VCaP (cell line): ENCODE measurements around the gene TMEM134.

Source experiments
- H3K27ac ChIP-seq: fragments of 450-650 bp; 2 replicates; pipeline ENCODE4 v1.5.1; 2017
- CTCF ChIP-seq: fragments of 450-650 bp; conservative IDR thresholded peaks from 2 replicates; pipeline ENCODE4 v1.5.1; 2017; ENCODE audit warnings: mild to moderate bottlenecking, moderate library complexity

TMEM134 gene

GRCh38 chr11:67465189-67465510 is 3.9 kb downstream of the TMEM134 start:
- peak overlapping the region; percentile 98 for H3K27ac ChIP-seq
- TF ChIP-seq CTCF, result no peak

- TF ChIP-seq CTCF, result peak; percentile 12; the same call in 1 of the 2 replicates
- peak overlapping the region; percentile 98 for H3K27ac ChIP-seq
These were observed 4.5 kb downstream of the TMEM134 start for GRCh38 chr11:67464411-67465188.

- TF ChIP-seq CTCF, result no peak
- H3K27ac ChIP-seq, result peak overlapping the region; percentile 98
These were observed 5.2 kb downstream of the TMEM134 start for GRCh38 chr11:67463680-67464410.

GRCh38 chr11:67463186-67463585 is 5.9 kb downstream of the TMEM134 start:
- no peak for TF ChIP-seq CTCF
- no peak overlapping the region; the same call in 1 of the 2 replicates for H3K27ac ChIP-seq

GRCh38 chr11:67458266-67458665 is 10.8 kb downstream of the TMEM134 start:
- no peak overlapping the region for H3K27ac ChIP-seq
- no peak for TF ChIP-seq CTCF

- no peak overlapping the region for H3K27ac ChIP-seq
These were observed 11.6 kb downstream of the TMEM134 start for GRCh38 chr11:67457453-67457852.

More at GRCh38 chr11:67457453-67457852, 11.6 kb downstream of the TMEM134 start:
- TF ChIP-seq CTCF, result no peak
